ENCODE results near the gene PTPN3. TPM values are rescaled to one million over a fixed set of nuclear protein-coding genes. Genes with fewer than 3 reads are reported as not detected.
A peak's percentile ranks its signal among the peaks of the same experiment; 100 is the strongest.

PTPN3 gene
- total and polyA plus RNA-seq, 2 donors (not counting 1 experiment from before 2014, with no cell fraction given), result 1.4 to 2.3 TPM

DNA sequence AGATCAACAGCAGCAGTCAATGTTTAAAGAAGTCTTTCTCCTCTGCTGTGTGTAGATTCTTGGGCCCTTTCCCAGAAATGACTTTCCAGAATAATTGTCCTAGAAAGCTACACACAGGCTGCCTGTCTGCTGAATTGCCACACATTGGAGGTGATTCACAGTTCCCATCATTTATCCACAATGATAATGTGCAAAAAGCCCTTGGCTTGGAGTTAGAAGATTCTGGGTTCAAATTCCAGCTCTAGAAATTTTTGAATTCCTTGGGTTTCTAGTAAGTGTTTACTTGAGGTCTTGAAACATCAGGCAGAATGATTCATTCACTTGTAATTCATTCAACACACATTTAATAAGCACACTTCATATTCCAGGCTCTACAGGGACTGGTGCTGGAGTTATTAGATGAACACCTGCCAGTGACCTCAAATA, 148.7 kb downstream of the PTPN3 start:
- H3K4me1 ChIP-seq (ENCODE audit: control insufficient read depth, extremely low read depth, insufficient read depth, low read length), result peaks cover 3% of the 10 kb centered on the region
- peak; percentile 89 to 97 for DNase-seq (ENCODE audit: low read depth in 2 of 2)
- TF ChIP-seq, protein P1, sequence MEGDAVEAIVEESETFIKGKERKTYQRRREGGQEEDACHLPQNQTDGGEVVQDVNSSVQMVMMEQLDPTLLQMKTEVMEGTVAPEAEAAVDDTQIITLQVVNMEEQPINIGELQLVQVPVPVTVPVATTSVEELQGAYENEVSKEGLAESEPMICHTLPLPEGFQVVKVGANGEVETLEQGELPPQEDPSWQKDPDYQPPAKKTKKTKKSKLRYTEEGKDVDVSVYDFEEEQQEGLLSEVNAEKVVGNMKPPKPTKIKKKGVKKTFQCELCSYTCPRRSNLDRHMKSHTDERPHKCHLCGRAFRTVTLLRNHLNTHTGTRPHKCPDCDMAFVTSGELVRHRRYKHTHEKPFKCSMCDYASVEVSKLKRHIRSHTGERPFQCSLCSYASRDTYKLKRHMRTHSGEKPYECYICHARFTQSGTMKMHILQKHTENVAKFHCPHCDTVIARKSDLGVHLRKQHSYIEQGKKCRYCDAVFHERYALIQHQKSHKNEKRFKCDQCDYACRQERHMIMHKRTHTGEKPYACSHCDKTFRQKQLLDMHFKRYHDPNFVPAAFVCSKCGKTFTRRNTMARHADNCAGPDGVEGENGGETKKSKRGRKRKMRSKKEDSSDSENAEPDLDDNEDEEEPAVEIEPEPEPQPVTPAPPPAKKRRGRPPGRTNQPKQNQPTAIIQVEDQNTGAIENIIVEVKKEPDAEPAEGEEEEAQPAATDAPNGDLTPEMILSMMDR (conservative IDR thresholded peaks at IDR 0.05 in 1 of 2, IDR thresholded peaks at IDR 0.05 in 1 of 2; ENCODE audit: low read depth in 1 of 2, low read length in 2 of 2), result no peak
- no peak for TF ChIP-seq EZH2 (IDR thresholded peaks at IDR 0.05; ENCODE audit: low read length, missing control alignments)
- no peak overlapping the region for H3K9ac ChIP-seq (ENCODE audit: insufficient read depth, low read length)
- no peak overlapping the region for H2AFZ ChIP-seq (ENCODE audit: low read length)
- H3K27me3 ChIP-seq (ENCODE audit: control insufficient read depth, insufficient read depth, low read length), result peaks cover 3% of the 10 kb centered on the region
- no peaks in the 10 kb centered on the region for H3K36me3 ChIP-seq (ENCODE audit: control insufficient read depth, insufficient read depth, low read length)
- no peak overlapping the region for H3K4me3 ChIP-seq (replicated peaks in 1 of 4; ENCODE audit: control extremely low read depth in 1 of 4, insufficient read depth in 1 of 4, low read depth in 3 of 4, low read length in 4 of 4)
- H3K9me3 ChIP-seq (ENCODE audit: control insufficient read depth, insufficient read depth, low read depth, low read length), result no peaks in the 10 kb centered on the region
- H3K4me2 ChIP-seq (ENCODE audit: extremely low read depth, insufficient read depth, low read length), result no peak overlapping the region
- no peak overlapping the region for H3K27ac ChIP-seq (ENCODE audit: insufficient read depth, low read length)
- no peaks in the 10 kb centered on the region for H3K79me2 ChIP-seq (ENCODE audit: control insufficient read depth, insufficient read depth, low read length)
- H4K20me1 ChIP-seq (ENCODE audit: control insufficient read depth, extremely low read depth, insufficient read depth, low read length), result no peaks in the 10 kb centered on the region

DNA sequence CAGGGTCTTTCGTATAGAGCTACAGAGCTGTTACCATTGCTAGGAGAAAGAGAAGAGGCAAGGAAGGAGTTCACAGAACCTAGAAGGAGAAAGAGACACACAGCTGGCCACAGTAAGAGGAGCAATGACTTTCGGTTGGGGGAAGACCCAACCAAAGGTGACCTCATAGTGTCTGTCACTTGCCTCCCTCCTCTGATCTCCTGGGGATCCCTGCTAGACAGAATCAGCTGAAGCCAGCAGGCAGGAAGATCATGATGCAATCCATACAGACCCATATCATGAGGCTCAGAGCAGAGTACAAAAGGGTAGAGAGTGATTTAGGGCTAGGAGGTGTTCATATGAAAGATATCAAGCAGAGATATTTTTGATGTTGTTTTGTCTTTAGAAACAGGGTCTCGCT, 151.2 kb downstream of the PTPN3 start:
- Histone ChIP-seq H3K4me1 (ENCODE audit: control insufficient read depth, extremely low read depth, insufficient read depth, low read length) (peaks cover 3% of the 10 kb centered on the region), H3K4me3 (replicated peaks in 1 of 4; ENCODE audit: control extremely low read depth in 1 of 4, insufficient read depth in 1 of 4, low read depth in 3 of 4, low read length in 4 of 4) (no peak overlapping the region), H2AFZ (ENCODE audit: low read length) (no peak overlapping the region), H3K27me3 (ENCODE audit: control insufficient read depth, insufficient read depth, low read length) (peaks cover 5% of the 10 kb centered on the region), H3K4me2 (ENCODE audit: extremely low read depth, insufficient read depth, low read length) (no peak overlapping the region), H3K27ac (ENCODE audit: insufficient read depth, low read length) (no peak overlapping the region), H3K9me3 (ENCODE audit: control insufficient read depth, insufficient read depth, low read depth, low read length) (no peaks in the 10 kb centered on the region), H3K9ac (ENCODE audit: insufficient read depth, low read length) (no peak overlapping the region), H3K36me3 (ENCODE audit: control insufficient read depth, insufficient read depth, low read length) (no peaks in the 10 kb centered on the region), H3K79me2 (ENCODE audit: control insufficient read depth, insufficient read depth, low read length) (no peaks in the 10 kb centered on the region), H4K20me1 (ENCODE audit: control insufficient read depth, extremely low read depth, insufficient read depth, low read length) (no peaks in the 10 kb centered on the region)
- DNase-seq (ENCODE audit: low read depth in 2 of 2), result no peak
- TF ChIP-seq, protein P1 (conservative IDR thresholded peaks at IDR 0.05 in 1 of 2, IDR thresholded peaks at IDR 0.05 in 1 of 2; ENCODE audit: low read depth in 1 of 2, low read length in 2 of 2), result no peak
- no peak for TF ChIP-seq EZH2 (IDR thresholded peaks at IDR 0.05; ENCODE audit: low read length, missing control alignments)

DNA sequence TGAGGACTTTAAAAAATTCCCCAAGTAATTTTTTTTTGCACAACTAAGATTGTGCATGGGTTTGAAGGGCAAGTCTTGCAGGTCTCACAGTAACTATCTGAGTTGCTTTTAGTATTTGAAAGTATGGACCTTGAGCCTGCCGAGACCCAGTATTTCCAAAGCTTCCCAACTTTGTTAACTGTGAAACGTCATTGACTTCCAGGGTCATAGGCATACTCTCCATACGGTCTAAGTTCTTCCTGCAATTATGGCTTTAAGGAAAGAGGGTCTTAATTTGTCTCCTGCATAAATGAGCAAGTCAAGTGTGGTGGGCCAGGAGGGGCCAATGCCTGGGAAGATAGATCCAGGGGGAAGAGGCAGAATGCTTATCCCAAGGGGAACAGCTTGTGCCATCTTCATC, 153.2 kb downstream of the PTPN3 start:
- no peaks in the 10 kb centered on the region for H4K20me1 ChIP-seq (ENCODE audit: control insufficient read depth, extremely low read depth, insufficient read depth, low read length)
- no peak for DNase-seq (ENCODE audit: low read depth in 2 of 2)
- H3K27ac ChIP-seq (ENCODE audit: insufficient read depth, low read length), result no peak overlapping the region
- no peak overlapping the region for H3K9ac ChIP-seq (ENCODE audit: insufficient read depth, low read length)
- H3K36me3 ChIP-seq (ENCODE audit: control insufficient read depth, insufficient read depth, low read length), result no peaks in the 10 kb centered on the region
- no peak overlapping the region for H3K4me2 ChIP-seq (ENCODE audit: extremely low read depth, insufficient read depth, low read length)
- H2AFZ ChIP-seq (ENCODE audit: low read length), result no peak overlapping the region
- H3K4me1 ChIP-seq (ENCODE audit: control insufficient read depth, extremely low read depth, insufficient read depth, low read length), result peaks cover 3% of the 10 kb centered on the region
- no peak for TF ChIP-seq EZH2 (IDR thresholded peaks at IDR 0.05; ENCODE audit: low read length, missing control alignments)
- TF ChIP-seq, protein P1 (conservative IDR thresholded peaks at IDR 0.05 in 1 of 2, IDR thresholded peaks at IDR 0.05 in 1 of 2; ENCODE audit: low read depth in 1 of 2, low read length in 2 of 2), result no peak
- no peak overlapping the region for H3K4me3 ChIP-seq (replicated peaks in 1 of 4; ENCODE audit: control extremely low read depth in 1 of 4, insufficient read depth in 1 of 4, low read depth in 3 of 4, low read length in 4 of 4)
- peaks cover 5% of the 10 kb centered on the region for H3K27me3 ChIP-seq (ENCODE audit: control insufficient read depth, insufficient read depth, low read length)
- H3K79me2 ChIP-seq (ENCODE audit: control insufficient read depth, insufficient read depth, low read length), result no peaks in the 10 kb centered on the region
- no peaks in the 10 kb centered on the region for H3K9me3 ChIP-seq (ENCODE audit: control insufficient read depth, insufficient read depth, low read depth, low read length)
